PC-3 (cell line): ENCODE results near the gene STK4. TPM values are rescaled to one million over a fixed set of nuclear protein-coding genes. Genes with fewer than 3 reads are reported as not detected.

Source experiments
- ATAC-seq: fragments of 200-7000 bp; cut with Tn5 transposase; 2 replicates; pipeline ENCODE4 v1.9.1; 2020; ENCODE audit warnings: mild to moderate bottlenecking, moderate library complexity
- BruUV-seq: library from RNA; stranded (reverse); fragments of 400-500 nt; replicated peaks from 2 replicates; lab custom pipeline; 2021; lab: Mats Ljungman, UMichigan
- CTCF ChIA-PET: fragments of 300-600 bp; sonication (Branson Sonifier 250); formaldehyde crosslinking; loops from one replicate; lab custom pipeline; 2022; ENCODE audit warnings: antibody characterized with exemption; lab: Charles Lee
- POLR2A ChIA-PET: fragments of 300-600 bp; sonication (Branson Sonifier 250); formaldehyde crosslinking; loops from one replicate; lab custom pipeline; 2022; ENCODE audit warnings: antibody characterized with exemption; ENCODE audit not compliant: unreplicated experiment; lab: Charles Lee
- DNase-seq: peaks from one replicate; pipeline ENCODE4 v3.0.0-alpha.2; 2015
- H2AFZ ChIP-seq: fragments of 300-600 bp; sonication (generic); 2 replicates; pipeline ENCODE4 v1.6.0; 2016; ENCODE audit warnings: antibody characterized with exemption, low read length
- H3F3A ChIP-seq: fragments of 300-600 bp; sonication (generic); one replicate; pipeline ENCODE4 v1.6.0; 2017; ENCODE audit warnings: antibody characterized with exemption, low read length, control low read depth, mild to moderate bottlenecking; ENCODE audit not compliant: unreplicated experiment
- H3K27ac ChIP-seq: fragments of 300-600 bp; sonication (generic); 2 replicates; pipeline ENCODE4 v1.5.1; 2016; ENCODE audit warnings: mild to moderate bottlenecking, low read length
- H3K27me3 ChIP-seq: fragments of 300-600 bp; sonication (generic); 2 replicates; pipeline ENCODE4 v1.6.1; 2016; ENCODE audit warnings: low read length, mixed read lengths
- H3K36me3 ChIP-seq: fragments of 300-600 bp; sonication (generic); 2 replicates; pipeline ENCODE4 v1.6.1; 2016; ENCODE audit warnings: low read depth, mixed run types, low read length, mixed read lengths
- H3K4me1 ChIP-seq: fragments of 300-600 bp; sonication (generic); 2 replicates; pipeline ENCODE4 v1.5.1; 2016; ENCODE audit warnings: low read length; ENCODE audit not compliant: insufficient read depth
- H3K4me2 ChIP-seq: fragments of 300-600 bp; sonication (generic); 2 replicates; pipeline ENCODE4 v1.6.0; 2016; ENCODE audit warnings: low read length
- H3K4me3 ChIP-seq: fragments of 300-600 bp; sonication (generic); 2 replicates; pipeline ENCODE4 v1.5.1; 2016; ENCODE audit warnings: mild to moderate bottlenecking, low read length, mixed read lengths
- H3K79me2 ChIP-seq: fragments of 300-600 bp; sonication (generic); 2 replicates; pipeline ENCODE4 v1.6.1; 2017; ENCODE audit warnings: low read length, mixed read lengths
- H3K9ac ChIP-seq: fragments of 300-600 bp; sonication (generic); 2 replicates; pipeline ENCODE4 v1.6.0; 2016; ENCODE audit warnings: mild to moderate bottlenecking, low read length
- H3K9me2 ChIP-seq: fragments of 300-600 bp; sonication (generic); replicated peaks from 2 replicates; pipeline ENCODE4 v1.6.1; 2016; ENCODE audit warnings: mixed run types, low read length, mixed read lengths
- H3K9me3 ChIP-seq: fragments of 300-600 bp; sonication (generic); 2 replicates; pipeline ENCODE4 v1.6.1; 2016; ENCODE audit warnings: low read length, mixed read lengths
- H4K20me1 ChIP-seq: fragments of 300-600 bp; sonication (generic); 2 replicates; pipeline ENCODE4 v1.6.1; 2016; ENCODE audit warnings: low read length, mixed read lengths
- CTCF ChIP-seq: fragments of 300-600 bp; sonication (generic); conservative IDR thresholded peaks from 2 replicates; pipeline ENCODE4 v1.5.1; 2017; ENCODE audit warnings: antibody characterized with exemption, low read depth, mild to moderate bottlenecking, low read length
- EZH2 ChIP-seq: fragments of 300-600 bp; sonication (generic); IDR thresholded peaks from one replicate; pipeline ENCODE4 v1.6.1; 2017; ENCODE audit warnings: antibody characterized with exemption, mild to moderate bottlenecking, low read length; ENCODE audit not compliant: unreplicated experiment
- EZH2phosphoT487 ChIP-seq: fragments of 300-600 bp; sonication (generic); IDR thresholded peaks from 2 replicates; pipeline ENCODE4 v1.6.1; 2018; ENCODE audit warnings: mild to moderate bottlenecking, antibody characterized with exemption, low read length, borderline replicate concordance
- intact Hi-C: fragments of 100-400 bp; cut with micrococcal nuclease; formaldehyde crosslinking; loops from 2 replicates; pipeline ENCODE4 v1.9.0; 2023
- total RNA-seq: library from RNA; depleted of rRNA; stranded (reverse); fragments of >200 nt; gene quantifications from 2 replicates; pipeline ENCODE4 v1.2.3, GENCODE V29; 2014

Gene STK4
- total RNA-seq, 1 experiment from 2014 or later: 18.6 TPM

DNA sequence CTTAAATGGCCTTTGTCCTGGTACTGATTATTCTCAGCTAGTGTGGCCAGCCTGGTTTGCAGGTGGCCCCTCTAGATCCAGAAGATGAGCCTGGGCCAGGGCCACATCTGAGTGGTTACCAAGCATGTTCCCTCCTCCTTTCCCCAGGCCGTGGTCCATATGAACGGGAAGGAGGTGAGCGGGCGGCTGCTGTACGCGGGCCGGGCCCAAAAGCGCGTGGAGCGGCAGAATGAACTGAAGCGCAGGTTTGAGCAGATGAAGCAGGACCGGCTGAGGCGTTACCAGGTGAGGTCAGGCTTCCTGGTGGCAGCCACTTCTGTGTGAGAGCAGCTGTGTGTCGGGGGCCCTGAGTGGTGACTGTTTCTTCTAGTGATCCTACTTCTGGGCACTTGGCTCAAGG is 44.9 kb upstream of the STK4 start:
- no peak overlapping the region for H3K9ac ChIP-seq
- no peaks in the 10 kb centered on the region for H3K9me2 ChIP-seq
- H3K36me3 ChIP-seq: peaks cover 19% of the 10 kb centered on the region
- BruUV-seq: no TSS peak
- no peaks in the 10 kb centered on the region for H3K27me3 ChIP-seq
- H3K27ac ChIP-seq: no peak overlapping the region
- POLR2A ChIA-PET: no interaction called here
- intact Hi-C loops: no loop called here
- no peaks in the 10 kb centered on the region for H3K4me1 ChIP-seq
- H3K4me3 ChIP-seq: no peak overlapping the region
- no peak overlapping the region for H2AFZ ChIP-seq
- no peaks in the 10 kb centered on the region for H4K20me1 ChIP-seq
- TF ChIP-seq EZH2: no peak
- TF ChIP-seq EZH2phosphoT487: no peak
- TF ChIP-seq CTCF: no peak
- H3F3A ChIP-seq: no peaks in the 10 kb centered on the region
- H3K9me3 ChIP-seq: no peaks in the 10 kb centered on the region
- CTCF ChIA-PET: no interaction called here
- H3K79me2 ChIP-seq: no peaks in the 10 kb centered on the region
- DNase-seq (no peak), ATAC-seq (no peak)
- H3K4me2 ChIP-seq: no peak overlapping the region

- Histone ChIP-seq H3K4me3 (no peak overlapping the region), H3K27ac (no peak overlapping the region), H2AFZ (no peak overlapping the region), H3K27me3 (no peaks in the 10 kb centered on the region), H3K9me2 (no peaks in the 10 kb centered on the region), H3K4me2 (no peak overlapping the region), H3K9ac (no peak overlapping the region), H3K79me2 (no peaks in the 10 kb centered on the region), H4K20me1 (no peaks in the 10 kb centered on the region), H3K4me1 (no peaks in the 10 kb centered on the region), H3K36me3 (peaks cover 11% of the 10 kb centered on the region), H3K9me3 (no peaks in the 10 kb centered on the region), H3F3A (no peaks in the 10 kb centered on the region)
- ATAC-seq: no peak
- TF ChIP-seq EZH2phosphoT487: no peak
- TF ChIP-seq EZH2: no peak
- TF ChIP-seq CTCF: no peak
- intact Hi-C loops: no loop called here
- BruUV-seq: no TSS peak
- ChIA-PET POLR2A (no interaction called here), CTCF (no interaction called here)
- no peak for DNase-seq
Measured at GRCh38 chr20:44924541-44924940, 41.8 kb upstream of the STK4 start.

- intact Hi-C loops: no loop called here
- H4K20me1 ChIP-seq: no peaks in the 10 kb centered on the region
- no peak overlapping the region for H3K4me3 ChIP-seq
- H3K27me3 ChIP-seq: no peaks in the 10 kb centered on the region
- no peaks in the 10 kb centered on the region for H3K9me2 ChIP-seq
- TF ChIP-seq CTCF (no peak), EZH2phosphoT487 (no peak), EZH2 (no peak)
- no TSS peak for BruUV-seq
- H3K4me2 ChIP-seq: no peak overlapping the region
- H2AFZ ChIP-seq: no peak overlapping the region
- H3K27ac ChIP-seq: no peak overlapping the region
- ATAC-seq (no peak), DNase-seq (no peak)
- H3F3A ChIP-seq: no peaks in the 10 kb centered on the region
- no peaks in the 10 kb centered on the region for H3K79me2 ChIP-seq
- no peak overlapping the region for H3K9ac ChIP-seq
- no peaks in the 10 kb centered on the region for H3K9me3 ChIP-seq
- no peaks in the 10 kb centered on the region for H3K4me1 ChIP-seq
- POLR2A ChIA-PET: no interaction called here
- peaks cover 25% of the 10 kb centered on the region for H3K36me3 ChIP-seq
- CTCF ChIA-PET: no interaction called here
Measured at GRCh38 chr20:44928595-44928994, 37.7 kb upstream of the STK4 start.
